NCI-H2081 (cell line): ENCODE measurements around the gene SSH2.
A peak's percentile ranks its signal among the peaks of the same experiment; 100 is the strongest.
"Not testable (repeated sequence)": the region's sequence is repeated elsewhere in the genome, so short reads cannot be mapped to it uniquely, and the experiment has no call there.

Source experiments
- DNase-seq, 2 experiments: peaks; one replicate each; lab custom pipeline; 2025; lab: John Stamatoyannopoulos, UW

The SSH2 gene

DNA sequence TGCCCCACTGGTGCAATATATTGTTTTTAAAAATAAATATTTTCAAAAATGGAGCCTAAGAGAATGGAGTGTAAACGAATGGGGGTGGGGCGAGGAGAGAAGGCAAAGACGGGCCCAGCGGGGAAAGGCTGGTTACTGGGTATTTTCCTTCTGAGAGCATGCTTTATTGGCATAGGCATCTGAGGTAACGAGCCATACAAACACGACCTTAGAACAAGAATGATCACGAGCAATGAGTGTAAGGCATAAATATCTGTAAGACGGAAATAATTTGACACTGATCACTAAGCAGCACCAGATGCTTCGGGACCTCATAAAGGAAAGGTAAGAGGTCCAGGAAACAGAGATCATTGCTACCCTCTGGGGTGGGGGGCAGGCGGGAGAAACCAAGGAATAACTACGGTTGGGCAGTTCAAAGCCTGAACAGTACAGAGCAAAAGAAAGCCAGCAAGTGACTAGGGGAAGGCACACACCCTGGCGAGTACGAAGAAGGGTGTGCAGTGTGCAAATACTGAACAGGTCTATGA, 959 bp downstream of the SSH2 start:
- peak in 1 of 2 experiments; percentile 17 for DNase-seq

DNA sequence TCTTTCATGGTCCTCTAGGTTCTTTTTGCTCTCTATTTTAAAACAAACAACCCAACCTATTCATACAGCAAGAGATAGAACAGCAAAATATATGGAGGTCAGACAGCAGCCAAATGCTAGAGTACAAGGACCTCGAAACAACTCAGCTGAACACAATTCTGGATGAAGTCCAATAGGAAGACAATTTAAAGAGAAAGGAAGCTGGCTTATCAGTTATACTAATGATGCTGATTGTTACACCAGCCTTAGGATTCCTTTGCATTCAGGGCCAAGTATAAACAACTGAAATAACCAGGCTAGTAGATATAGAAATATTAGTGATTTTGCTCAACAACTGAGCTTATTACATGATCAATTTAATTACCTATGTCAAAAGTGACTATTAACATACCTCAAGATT, 2.5 kb downstream of the SSH2 start:
- no peak for DNase-seq

DNA sequence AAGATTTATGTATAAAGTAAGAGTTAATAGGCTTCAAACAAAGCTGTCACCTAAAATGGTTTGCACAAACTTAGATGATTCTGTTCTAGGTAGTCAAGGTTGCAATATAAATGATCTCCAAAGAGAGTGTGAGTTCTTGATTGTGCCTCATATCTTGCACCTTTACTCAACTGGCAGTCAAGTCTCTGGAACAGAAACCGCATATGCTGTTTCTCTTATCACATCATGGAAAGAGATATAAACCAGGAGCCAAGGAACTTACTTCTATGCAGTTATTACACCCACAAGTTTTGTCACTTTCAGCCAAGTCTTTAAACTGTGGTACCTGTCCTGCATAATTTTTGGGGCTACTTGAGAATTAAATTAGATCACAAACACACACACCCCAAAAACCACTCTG, 5.2 kb downstream of the SSH2 start:
- no peak for DNase-seq

DNA sequence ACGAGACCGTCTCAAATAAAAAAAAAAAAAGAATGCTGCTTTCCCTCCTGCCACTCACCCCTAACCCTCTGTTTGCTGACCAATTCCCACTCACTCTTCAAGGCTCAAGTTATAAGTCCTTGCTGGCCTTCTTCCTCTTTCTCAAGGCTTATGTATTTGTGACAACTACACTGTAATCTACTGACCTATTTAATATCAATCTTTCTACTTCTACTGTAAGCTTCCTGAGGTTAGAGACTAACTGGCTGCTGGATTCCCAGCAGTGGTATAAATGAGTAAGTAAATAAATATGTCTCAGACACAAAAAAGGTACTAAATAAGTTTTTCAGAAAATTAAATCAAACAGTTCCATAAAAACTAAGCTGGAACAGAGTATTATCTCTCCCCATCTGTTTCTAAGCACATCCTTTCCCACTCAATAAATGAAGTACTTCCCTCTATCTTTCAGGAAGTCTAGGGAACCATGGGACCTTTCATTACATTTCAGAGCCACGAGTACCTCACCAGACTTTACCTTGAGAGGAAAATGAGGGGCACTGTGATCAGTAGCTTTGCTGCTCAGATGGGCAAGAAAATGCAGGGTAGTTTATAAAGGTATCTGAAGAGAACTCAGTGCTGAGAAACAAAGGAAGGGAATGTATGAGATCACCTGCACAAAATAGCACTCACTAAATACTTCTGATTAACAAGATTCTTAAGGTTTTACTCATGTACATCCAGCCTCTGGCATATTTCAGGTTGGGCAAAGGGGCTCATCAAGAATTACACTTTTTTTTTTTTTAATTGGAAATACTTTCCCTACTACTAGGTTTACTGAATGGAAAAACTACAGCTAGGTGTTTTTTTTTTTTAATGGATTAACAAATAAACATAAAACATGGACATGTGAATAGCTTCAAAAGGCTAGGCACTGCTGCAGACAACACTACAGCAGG, 10.8 kb downstream of the SSH2 start:
- DNase-seq: no peak

DNA sequence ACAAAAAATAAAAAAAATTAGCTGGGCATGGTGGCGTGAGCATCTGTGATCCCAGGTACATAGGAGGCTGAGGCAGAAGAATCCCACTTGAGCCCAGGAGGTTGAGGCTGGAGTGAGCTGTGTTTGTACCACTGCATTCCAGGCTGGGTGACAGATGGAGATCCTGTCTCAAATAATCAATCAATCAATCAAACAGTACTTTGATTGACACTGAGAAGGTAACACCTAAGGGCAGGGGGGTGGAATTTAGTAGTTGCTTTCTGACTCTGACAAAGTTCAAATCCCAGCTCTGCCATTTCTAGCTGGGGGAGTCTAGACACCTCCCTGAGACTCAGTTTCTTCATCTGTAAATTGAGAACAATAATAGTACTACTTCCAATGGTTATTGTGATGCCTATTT, 12.0 kb downstream of the SSH2 start:
- no peak for DNase-seq

DNA sequence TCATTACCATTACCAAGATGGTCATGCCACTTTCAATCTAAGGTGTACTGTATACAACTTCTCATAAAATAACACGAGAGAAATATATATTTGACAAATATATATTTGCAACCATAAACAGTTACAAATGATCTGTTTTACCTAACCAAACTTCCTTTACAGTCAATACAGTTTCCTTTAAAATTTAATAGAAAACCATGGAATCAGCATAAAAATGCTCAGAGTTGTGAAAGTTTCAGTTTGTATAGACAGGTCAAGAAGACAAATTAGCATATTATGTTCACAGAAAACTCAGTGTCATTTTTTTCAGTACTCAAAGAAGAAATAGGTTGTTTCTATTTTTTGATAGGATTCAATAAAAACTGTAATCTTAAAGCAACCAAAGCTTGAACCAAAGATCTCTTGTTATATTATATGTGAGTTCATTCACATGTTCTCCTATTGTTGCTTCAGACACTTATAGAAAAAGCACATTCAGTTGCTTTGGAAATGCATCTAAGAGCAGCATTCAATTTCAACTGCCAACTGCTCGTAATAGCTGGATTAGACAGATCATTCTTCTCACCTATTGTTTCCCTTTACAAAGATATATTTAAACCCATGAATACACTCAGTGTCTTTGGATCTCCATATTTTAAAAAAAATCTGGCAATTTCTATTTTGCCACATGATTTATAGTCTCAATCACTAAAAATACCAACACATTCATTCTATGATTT, 15.1 kb downstream of the SSH2 start:
- DNase-seq: no peak

DNA sequence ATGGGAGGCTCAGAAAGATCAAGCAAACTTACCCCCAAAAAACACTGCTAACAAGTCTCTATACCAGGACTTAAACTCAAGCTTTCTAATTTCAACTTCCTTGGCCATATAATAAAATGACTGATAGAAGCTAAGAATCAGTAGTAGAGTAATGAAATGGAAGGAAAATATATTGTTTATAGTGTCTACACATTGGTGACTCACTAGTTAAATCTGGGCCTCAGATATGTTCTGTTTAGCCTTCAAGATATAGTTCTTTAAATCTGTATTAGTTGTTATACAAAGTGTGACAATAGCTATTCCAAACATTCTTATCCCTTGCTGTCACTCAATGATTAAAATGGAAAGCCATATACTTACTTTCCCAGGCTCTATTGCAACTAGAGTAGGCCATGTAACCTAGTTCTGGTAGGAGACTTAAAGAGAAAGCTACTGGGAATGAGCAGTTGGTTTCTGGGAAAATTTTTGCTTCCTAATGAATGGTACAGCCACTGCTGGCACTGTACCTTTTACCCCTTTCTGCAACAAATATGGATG, 18.3 kb downstream of the SSH2 start:
- no peak for DNase-seq

DNA sequence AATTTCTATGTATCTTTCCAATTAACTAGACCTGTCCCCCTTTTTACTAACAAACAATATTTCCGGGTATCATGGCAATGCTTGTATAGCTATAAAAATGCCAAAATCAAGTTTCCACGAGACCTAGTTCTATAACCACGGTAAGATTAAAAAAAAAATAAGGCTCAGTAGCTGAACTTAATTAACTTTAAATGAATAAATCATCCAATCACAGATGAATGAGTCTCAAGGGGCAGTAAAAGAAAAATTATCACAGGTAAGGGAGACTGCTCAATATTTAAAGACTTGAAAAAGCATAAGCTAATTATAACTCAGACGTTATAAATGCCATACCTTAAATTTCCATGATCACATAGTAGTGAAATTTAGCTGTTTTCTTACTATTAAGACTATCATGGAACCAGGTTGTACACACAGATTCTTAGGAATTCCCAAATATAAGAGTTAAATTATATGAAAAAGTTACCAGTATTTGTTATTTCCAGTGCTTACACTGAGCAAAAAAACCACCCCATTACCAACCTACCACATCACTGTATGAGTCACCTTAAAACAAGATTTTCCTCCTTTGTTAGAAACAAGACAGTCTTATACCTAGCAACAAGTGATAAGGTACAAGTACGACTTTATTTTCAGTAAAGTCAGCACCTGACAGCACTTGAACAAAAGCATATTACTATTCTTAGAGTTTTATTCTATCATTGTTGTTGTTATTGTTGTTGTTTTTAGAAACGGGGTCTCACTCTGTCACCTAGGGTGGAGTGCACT, 20.6 kb downstream of the SSH2 start:
- DNase-seq: no peak

DNA sequence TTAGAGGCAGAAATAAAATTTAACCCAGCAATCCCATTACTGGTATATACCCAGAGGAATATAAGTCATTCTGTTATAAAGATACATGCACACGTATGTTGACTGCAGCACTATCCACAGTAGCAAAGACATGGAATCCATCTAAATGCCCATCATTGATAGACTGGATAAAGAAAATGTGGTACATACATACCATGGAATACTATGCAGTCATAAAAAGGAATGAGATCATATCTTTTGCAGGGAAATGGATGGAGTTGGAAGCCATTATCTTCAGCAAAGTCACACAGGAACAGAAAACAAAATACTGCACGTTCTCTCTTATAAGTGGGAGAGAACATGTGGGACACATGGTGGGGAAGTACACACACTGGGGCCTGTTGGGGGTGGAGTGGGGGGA, 23.1 kb downstream of the SSH2 start:
- DNase-seq: no peak

DNA sequence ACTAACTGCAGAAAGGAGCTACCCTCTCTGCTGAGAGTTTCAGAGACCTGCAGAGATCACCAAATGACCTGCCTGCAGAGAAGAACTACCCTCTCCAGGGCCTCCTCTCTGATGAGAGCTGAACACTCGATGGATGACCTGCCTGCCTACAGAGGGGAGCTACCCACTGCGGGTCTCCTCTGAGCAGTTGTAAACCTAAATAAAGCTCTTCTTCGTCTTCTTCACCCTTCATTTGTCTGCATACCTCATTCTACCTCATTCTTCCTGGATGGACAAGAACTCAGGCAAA, 24.2 kb downstream of the SSH2 start:
- no peak for DNase-seq

DNA sequence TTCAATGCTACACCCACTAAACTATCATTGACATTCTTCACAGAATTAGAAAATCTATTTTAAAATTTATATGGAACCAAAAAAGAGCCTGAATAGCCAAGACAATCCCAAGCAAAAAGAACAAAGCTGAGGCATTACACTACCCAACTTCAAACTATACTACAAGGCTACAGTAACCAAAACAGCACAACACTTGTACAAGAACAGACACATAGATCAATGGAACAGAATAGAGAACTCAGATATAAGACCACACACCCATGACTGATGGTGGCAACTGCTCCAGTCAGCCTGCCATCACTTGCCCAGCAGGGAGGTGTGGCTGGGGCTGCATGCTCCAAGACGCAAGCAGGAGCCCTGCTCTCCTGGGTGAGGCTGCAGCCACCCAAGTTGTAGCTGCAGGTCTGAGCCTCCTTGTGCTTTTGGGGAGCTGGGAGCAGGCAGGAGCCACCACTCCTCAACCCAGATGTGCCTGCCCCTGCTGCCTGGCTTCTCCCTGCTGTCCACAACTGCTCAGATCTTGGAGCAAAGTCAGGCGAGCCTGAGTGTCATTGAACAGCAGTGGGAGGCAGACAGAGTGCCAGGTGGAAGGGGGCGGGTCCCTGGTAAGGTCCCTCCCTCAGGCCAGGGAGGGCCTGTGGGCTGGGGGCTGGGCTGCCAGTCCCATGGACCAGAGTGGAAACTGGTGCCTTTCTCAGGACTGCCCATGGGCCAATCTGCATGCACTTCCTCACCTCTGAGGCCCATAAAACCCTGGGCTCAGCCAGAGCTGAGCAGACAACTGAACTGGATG, 24.7 kb downstream of the SSH2 start:
- DNase-seq: no peak

DNA sequence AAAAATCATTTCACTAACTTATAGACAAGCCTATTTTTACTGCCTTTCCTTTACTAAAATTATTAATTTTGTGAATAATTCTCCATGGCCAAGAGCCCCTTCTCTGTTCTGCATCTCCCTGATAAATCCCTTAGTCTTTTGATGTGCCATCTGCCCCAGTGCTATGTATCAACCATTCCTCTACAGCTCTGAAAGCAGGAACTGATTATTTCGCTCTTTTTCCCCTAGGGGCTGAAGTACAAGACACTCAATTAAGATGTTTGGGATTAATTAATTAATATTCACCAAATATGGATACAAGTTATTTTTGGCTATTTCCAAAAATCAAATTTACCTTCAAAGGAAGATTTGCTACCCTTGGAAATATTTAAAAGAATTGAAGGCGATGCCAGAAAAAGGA, 26.6 kb downstream of the SSH2 start:
- DNase-seq: no peak

DNA sequence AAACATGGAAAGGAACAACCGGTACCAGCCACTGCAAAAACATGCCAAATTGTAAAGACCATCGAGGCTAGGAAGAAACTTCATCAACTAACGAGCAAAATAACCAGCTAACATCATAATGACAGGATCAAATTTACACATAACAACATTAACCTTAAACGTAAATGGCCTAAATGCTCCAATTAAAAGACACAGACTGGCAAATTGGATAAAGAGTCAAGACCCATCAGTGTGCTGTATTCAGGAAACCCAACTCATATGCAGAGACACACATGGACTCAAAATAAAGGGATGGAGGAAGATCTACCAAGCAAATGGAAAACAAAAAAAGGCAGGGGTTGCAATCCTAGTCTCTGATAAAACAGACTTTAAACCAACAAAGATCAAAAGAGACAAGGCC, 32.9 kb downstream of the SSH2 start:
- DNase-seq: not testable (repeated sequence)

DNA sequence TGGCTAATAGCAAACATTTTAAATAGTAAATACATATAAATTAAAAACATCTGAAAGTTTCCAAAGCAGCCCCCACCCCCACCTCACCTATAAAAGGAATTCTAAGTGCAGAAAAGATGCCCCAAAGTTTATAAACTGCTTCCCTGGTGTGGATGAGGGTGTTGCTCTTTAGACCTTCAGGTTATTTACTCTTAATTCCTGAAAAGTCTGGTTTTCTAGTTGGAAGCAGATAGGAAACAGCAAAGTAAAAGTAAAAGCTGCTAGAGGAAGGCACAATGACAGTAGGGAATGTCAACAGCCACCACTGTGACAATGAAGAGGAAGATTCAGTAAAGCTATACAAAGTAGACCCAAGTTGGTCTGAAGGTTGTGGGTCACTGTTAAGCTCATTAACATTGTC, 37.8 kb downstream of the SSH2 start:
- DNase-seq: no peak

DNA sequence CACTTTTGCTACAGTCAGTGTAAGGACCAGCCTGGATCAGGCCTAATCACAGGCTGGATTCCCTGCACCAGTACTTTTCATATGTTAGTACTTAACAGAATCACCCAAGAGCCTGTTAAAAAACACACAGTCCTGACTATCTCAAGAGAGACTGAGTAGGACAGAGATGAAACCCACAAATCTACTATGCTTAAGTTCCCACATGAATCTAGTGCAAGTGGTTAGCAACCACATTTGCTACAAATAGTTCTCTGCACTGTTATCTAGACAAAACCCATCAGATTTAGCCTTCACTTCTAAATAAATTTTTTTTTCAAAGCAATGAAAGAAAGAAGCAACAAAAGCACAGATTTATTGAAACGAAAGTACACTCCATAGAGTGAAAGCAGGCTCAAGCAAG, 38.9 kb downstream of the SSH2 start:
- DNase-seq: no peak

DNA sequence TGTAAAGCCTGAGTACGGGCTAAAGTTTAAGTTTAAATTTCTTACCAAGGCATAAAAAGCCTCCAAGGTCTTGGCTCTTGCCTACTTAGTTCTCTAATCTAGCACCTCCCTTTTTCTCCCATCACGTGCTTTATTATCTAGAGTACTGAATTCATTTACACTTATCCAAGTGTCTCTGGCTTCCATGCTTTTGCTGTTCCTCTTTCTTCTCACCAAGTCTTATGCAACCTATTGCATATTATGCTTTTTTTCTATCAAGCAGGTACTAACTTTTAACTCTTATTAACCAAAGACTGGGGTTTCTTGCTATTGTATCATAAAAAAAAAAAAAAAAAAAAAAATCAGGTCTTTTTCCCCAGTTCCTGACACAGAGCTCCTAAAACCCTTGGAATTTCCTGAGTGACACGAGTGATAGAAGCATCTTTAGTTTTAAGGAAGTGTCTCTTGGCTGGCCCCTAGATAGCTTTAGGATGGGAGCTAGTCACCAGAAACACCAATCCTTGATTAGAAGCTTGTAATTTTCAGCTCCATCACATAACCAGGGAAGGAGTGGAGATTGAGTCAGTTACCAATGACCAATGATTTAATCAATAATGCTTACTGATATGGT, 44.9 kb downstream of the SSH2 start:
- no peak for DNase-seq

DNA sequence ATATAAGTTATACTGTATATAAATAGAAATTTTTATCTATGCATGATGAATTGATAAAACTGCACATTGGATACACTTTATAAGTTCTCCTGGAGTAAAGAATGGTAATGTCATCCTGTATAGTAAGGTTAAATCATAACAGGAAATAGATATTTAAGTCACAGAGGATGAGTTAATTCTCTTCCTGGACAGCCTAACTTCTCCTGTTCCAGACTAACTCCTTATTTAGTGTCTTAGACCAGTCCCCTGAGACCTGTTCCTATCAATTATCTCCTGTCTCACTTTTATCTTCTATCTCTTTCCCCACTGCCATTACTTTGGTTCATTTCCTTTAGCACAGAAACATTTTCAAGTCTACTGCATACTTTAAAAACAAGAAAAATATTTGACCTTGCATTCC, 46.5 kb downstream of the SSH2 start:
- DNase-seq: no peak

DNA sequence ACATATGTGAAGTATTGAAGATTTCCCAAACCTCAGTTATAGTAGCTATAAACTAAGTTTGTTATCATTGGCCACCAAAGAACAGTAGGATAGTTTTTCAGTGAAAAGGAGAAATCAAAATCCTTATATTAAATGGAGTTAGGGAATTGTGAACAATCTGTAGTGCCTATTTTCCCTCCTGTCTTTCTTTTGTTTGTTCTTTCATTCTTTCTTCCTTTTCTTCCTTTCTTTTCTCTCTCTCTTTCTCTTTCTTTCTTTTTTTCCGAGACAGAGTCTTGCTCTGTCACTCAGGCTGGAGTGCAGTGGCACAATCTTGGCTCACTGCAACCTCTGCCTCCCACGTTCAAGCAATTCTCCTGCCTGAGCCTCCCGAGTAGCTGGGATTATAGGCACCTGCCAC, 48.8 kb downstream of the SSH2 start:
- DNase-seq: no peak

DNA sequence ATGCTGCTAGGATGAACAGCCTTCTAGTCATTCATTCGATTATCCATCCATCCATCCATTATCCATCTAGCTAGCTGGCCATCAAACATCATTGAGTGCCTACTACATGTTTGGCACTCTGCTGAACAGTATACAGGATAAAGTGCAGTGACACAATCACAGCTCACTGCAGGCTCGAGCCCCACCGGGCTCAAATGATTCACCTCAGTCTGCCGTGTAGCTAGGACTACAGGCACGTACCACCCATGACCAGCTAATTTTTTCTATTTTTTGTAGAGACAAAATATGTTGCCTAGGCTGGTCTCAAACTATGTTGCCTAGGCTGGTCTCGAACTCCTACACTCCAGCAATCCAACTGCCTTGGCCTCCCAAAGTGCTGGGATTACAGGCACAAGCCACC, 50.0 kb downstream of the SSH2 start:
- no peak for DNase-seq

DNA sequence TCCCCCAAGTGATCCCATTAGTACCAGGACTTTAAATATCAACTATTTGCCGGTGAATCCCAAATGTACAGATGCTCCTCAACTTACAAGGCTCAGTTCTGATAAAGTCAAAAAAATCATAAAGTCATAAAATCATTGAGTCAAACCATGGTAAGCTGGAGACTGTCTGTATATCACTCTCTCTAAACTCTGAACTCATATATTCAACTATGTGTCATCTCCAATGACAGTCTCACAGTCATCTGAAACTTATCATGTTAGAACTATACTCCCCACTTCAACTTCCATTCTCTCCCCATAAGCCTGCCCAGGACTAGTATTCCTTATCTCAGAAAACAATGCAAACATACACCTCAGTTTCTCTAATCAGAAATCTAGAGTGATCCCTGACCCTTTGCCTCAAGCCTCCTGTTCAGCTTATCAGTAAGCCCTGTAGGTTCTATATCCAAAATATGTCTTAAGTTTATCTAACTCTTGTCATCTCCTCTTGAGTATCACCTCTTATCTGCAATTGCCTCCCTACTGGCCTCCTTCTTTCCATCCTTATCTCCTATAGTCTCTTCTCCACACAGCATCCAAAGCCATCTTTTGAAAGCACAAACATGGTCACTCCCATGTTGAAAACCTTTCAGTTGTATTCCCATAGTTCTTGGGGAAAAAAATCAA, 55.0 kb downstream of the SSH2 start:
- DNase-seq: no peak

DNA sequence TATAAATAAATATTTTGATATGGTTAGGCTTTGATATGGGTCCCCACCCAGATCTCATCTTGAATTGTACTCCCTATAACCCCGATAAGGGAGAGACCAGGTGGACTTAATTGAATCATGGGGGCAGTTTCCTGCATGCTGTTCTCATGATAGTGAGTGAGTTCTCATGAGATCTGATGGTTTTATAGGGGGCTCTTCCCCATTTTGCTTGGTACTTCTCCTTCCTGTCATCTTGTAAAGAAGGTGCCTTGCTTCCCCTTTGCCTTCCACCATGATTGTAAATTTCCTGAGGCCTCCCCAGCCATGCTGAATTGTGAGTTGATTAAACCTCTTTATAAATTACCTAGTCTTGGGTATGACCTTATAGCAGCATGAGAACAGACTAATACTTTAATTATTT, 55.7 kb downstream of the SSH2 start:
- DNase-seq: not testable (repeated sequence)
